Keratinocyte (primary cell): Measurements from ENCODE around the gene DLG2. TPM values are rescaled to one million over a fixed set of nuclear protein-coding genes. Genes with fewer than 3 reads are reported as not detected.

Source experiments
- DNase-seq: peaks from one replicate; pipeline ENCODE4 v3.0.0-alpha.2; 2011; ENCODE audit warnings: low read depth, missing footprints, low spot score
- FAIRE-seq: peaks from 2 replicates; lab custom pipeline; 2011; peaks lifted over from hg19 to GRCh38; lab: Jason Lieb, UNC
- H2AFZ ChIP-seq: 2 replicates; pipeline ENCODE4 v1.6.0; 2012; ENCODE audit warnings: low read length, control low read depth, inconsistent platforms; ENCODE audit not compliant: control insufficient read depth
- H3K27ac ChIP-seq: 2 replicates; pipeline ENCODE4 v1.5.1; 2011; ENCODE audit warnings: low read length; ENCODE audit not compliant: control insufficient read depth, insufficient read depth
- H3K27me3 ChIP-seq: 3 replicates; pipeline ENCODE4 v1.6.0; 2011; ENCODE audit warnings: low read length; ENCODE audit not compliant: control insufficient read depth, insufficient read depth; ENCODE audit errors: extremely low read depth
- H3K36me3 ChIP-seq, 2 experiments: 2 replicates in 1 of 2; 3 replicates in 1 of 2; pipeline ENCODE4 v1.5.1; 2011; ENCODE audit warnings: low read length in 2 of 2, mild to moderate bottlenecking in 1 of 2; ENCODE audit not compliant: control insufficient read depth in 2 of 2, insufficient read depth in 2 of 2; ENCODE audit errors: extremely low read depth in 1 of 2
- H3K4me1 ChIP-seq: 3 replicates; pipeline ENCODE4 v1.5.1; 2011; ENCODE audit warnings: low read length; ENCODE audit not compliant: control insufficient read depth, insufficient read depth; ENCODE audit errors: extremely low read depth
- H3K4me2 ChIP-seq: 3 replicates; pipeline ENCODE4 v1.6.0; 2011; ENCODE audit warnings: low read depth, low read length; ENCODE audit not compliant: control insufficient read depth, insufficient read depth; ENCODE audit errors: extremely low read depth
- H3K4me3 ChIP-seq, 3 experiments: fragments of 200-600 bp in 1 of 3; sonication (generic) in 1 of 3; 2 replicates in 2 of 3; 3 replicates in 1 of 3; pipeline ENCODE4 v1.5.1; 2011 to 2016; ENCODE audit warnings: low read length in 3 of 3, mild to moderate bottlenecking in 3 of 3, control low read depth in 2 of 3, inconsistent platforms in 1 of 3, low read depth in 1 of 3, mixed read lengths in 1 of 3, mixed run types in 1 of 3, moderate library complexity in 1 of 3; ENCODE audit not compliant: control insufficient read depth in 2 of 3, insufficient read depth in 2 of 3; ENCODE audit errors: extremely low read depth in 1 of 3
- H3K79me2 ChIP-seq: 2 replicates; pipeline ENCODE4 v1.6.0; 2012; ENCODE audit warnings: low read length; ENCODE audit not compliant: control insufficient read depth, insufficient read depth
- H3K9ac ChIP-seq: 3 replicates; pipeline ENCODE4 v1.6.0; 2011; ENCODE audit warnings: low read length; ENCODE audit not compliant: control insufficient read depth, insufficient read depth; ENCODE audit errors: extremely low read depth
- H3K9me1 ChIP-seq: 3 replicates; pipeline ENCODE4 v1.6.0; 2011; ENCODE audit warnings: low read length; ENCODE audit not compliant: control insufficient read depth, insufficient read depth; ENCODE audit errors: extremely low read depth
- H3K9me3 ChIP-seq: 2 replicates; pipeline ENCODE4 v1.5.1; 2012; ENCODE audit warnings: low read depth, low read length; ENCODE audit not compliant: control insufficient read depth
- H4K20me1 ChIP-seq: 3 replicates; pipeline ENCODE4 v1.6.0; 2011; ENCODE audit warnings: low read length; ENCODE audit not compliant: control insufficient read depth, insufficient read depth; ENCODE audit errors: extremely low read depth
- EZH2 ChIP-seq: IDR thresholded peaks from one replicate; pipeline ENCODE4 v1.6.1; 2012; ENCODE audit warnings: inconsistent platforms, mild to moderate bottlenecking, low read length, moderate library complexity
- dilution Hi-C: fragments of 300-500 bp; cut with MboI; formaldehyde crosslinking; loops from one replicate; pipeline ENCODE4 v1.7.0; 2020; ENCODE audit warnings: low sequenced_read_pairs; ENCODE audit not compliant: extremely low pct_ligation_motif_present
- polyA plus RNA-seq, 5 experiments: library from polyadenylated mRNA; depleted of rRNA in 3 of 5; stranded (reverse) in 3 of 5; stranded (forward) in 1 of 5; unstranded in 1 of 5; fragments of >200 nt; gene quantifications; 1 replicate in 1 of 5; 2 replicates in 3 of 5; 3 replicates in 1 of 5; pipeline versions ENCODE4 v1.2.1 to v1.2.3, GENCODE V29; 2011 to 2012; ENCODE audit warnings: missing spikeins in 2 of 5, low read depth in 1 of 5, low replicate concordance in 1 of 5
- TF ChIP-seq, protein P1 (sequence below), 3 experiments: IDR thresholded peaks in 1 of 3; conservative IDR thresholded peaks in 1 of 3; optimal IDR thresholded peaks in 1 of 3; 2 replicates in 2 of 3; 3 replicates in 1 of 3; pipeline versions ENCODE3 to v1.5.1; 2011; ENCODE audit warnings: low read length in 3 of 3, mild to moderate bottlenecking in 3 of 3, moderate library complexity in 2 of 3, control low read depth in 1 of 3, inconsistent platforms in 1 of 3; ENCODE audit not compliant: insufficient read depth in 2 of 3; ENCODE audit errors: extremely low read depth in 1 of 3

Gene DLG2
- polyA plus RNA-seq, 1 donor (not counting 4 experiments of a cell fraction or from before 2014, with no cell fraction given): 0.55 TPM

DNA sequence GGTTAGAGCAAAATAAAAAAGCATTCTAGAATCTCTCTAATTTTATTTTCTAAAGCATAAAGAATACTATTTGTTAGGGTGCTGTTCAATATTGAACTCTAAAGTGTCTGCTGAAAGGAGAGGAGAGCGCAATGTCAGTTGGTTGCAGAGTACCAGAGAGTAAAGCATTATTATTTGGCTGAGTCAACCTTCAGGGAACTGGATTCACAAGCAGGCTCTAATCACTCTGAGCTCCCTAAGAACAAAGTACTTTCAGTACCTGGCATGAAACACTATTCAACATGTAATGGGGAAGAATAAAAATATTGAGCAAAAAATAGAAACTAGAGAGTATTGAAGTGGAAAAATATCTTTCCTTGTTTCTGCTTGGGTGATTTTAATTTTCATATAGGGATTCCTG is 1380.0 kb downstream of the DLG2 start:
- Histone ChIP-seq H3K9me1 (no peaks in the 10 kb centered on the region), H3K9me3 (no peaks in the 10 kb centered on the region), H3K27ac (no peak overlapping the region), H3K4me3 (no peak overlapping the region), H3K9ac (no peak overlapping the region), H3K4me1 (no peaks in the 10 kb centered on the region), H3K4me2 (no peak overlapping the region), H3K79me2 (no peaks in the 10 kb centered on the region), H4K20me1 (no peaks in the 10 kb centered on the region), H2AFZ (no peak overlapping the region), H3K36me3 (no peaks in the 10 kb centered on the region), H3K27me3 (no peaks in the 10 kb centered on the region)
- no peak for TF ChIP-seq EZH2
- TF ChIP-seq, protein P1, sequence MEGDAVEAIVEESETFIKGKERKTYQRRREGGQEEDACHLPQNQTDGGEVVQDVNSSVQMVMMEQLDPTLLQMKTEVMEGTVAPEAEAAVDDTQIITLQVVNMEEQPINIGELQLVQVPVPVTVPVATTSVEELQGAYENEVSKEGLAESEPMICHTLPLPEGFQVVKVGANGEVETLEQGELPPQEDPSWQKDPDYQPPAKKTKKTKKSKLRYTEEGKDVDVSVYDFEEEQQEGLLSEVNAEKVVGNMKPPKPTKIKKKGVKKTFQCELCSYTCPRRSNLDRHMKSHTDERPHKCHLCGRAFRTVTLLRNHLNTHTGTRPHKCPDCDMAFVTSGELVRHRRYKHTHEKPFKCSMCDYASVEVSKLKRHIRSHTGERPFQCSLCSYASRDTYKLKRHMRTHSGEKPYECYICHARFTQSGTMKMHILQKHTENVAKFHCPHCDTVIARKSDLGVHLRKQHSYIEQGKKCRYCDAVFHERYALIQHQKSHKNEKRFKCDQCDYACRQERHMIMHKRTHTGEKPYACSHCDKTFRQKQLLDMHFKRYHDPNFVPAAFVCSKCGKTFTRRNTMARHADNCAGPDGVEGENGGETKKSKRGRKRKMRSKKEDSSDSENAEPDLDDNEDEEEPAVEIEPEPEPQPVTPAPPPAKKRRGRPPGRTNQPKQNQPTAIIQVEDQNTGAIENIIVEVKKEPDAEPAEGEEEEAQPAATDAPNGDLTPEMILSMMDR (optimal IDR thresholded peaks at IDR 0.05 in 1 of 3, IDR thresholded peaks at IDR 0.05 in 1 of 3, conservative IDR thresholded peaks at IDR 0.05 in 1 of 3; ENCODE audit: extremely low read depth in 1 of 3, insufficient read depth in 2 of 3, low read length in 3 of 3): no peak
- FAIRE-seq: no peak
- no peak for DNase-seq
- dilution Hi-C loops: no loop called here

DNA sequence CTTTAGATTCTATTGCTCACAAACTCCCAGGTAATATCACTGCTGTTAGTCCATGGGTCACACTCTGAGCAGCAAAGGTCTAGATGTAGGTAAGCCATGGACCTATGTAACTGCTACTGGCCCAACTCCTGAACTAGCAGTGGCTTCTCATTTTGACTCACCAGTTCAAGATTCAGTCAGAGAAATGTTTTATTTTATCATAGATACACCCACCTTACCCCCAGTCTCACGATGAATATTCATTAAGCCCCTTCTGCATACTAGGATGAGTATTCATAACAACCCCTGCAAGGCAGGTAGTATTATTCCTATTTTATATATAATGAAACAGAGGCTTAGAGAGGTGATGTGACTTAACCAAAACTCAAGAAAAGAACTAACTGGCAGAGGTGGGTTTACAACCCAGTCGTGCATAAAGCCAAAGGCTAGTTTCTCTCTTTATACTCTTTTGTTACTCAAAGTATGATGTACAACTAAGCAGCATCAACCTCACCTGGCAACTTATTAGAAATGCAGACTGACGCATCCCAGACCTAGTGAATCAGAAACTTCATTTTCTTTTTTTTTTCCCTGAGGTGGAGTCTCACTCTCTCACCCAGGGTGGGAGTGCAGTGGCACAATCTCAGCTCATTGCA is 1383.4 kb downstream of the DLG2 start:
- no peak overlapping the region for H3K4me3 ChIP-seq
- no peaks in the 10 kb centered on the region for H3K79me2 ChIP-seq
- H4K20me1 ChIP-seq: no peaks in the 10 kb centered on the region
- H3K27ac ChIP-seq: no peak overlapping the region
- FAIRE-seq (no peak), DNase-seq (no peak)
- H3K9ac ChIP-seq: no peak overlapping the region
- no peaks in the 10 kb centered on the region for H3K27me3 ChIP-seq
- no peaks in the 10 kb centered on the region for H3K36me3 ChIP-seq
- H3K4me2 ChIP-seq: no peak overlapping the region
- TF ChIP-seq, protein P1 (optimal IDR thresholded peaks at IDR 0.05 in 1 of 3, IDR thresholded peaks at IDR 0.05 in 1 of 3, conservative IDR thresholded peaks at IDR 0.05 in 1 of 3; ENCODE audit: extremely low read depth in 1 of 3, insufficient read depth in 2 of 3, low read length in 3 of 3): no peak
- TF ChIP-seq EZH2: no peak
- H3K4me1 ChIP-seq: no peaks in the 10 kb centered on the region
- H2AFZ ChIP-seq: no peak overlapping the region
- H3K9me1 ChIP-seq: no peaks in the 10 kb centered on the region
- dilution Hi-C loops: no loop called here
- H3K9me3 ChIP-seq: no peaks in the 10 kb centered on the region
